Fibroblast of skin of scalp (primary cell): ENCODE results near the gene NIM1K.
"Not testable (repeated sequence)": the region's sequence is repeated elsewhere in the genome, so short reads cannot be mapped to it uniquely, and the experiment has no call there.

Experiments used
- DNase-seq: peaks from one replicate; pipeline ENCODE4 v3.0.0-alpha.2; 2013

The NIM1K gene

GRCh38 chr5:43230707-43231106 is 38.7 kb downstream of the NIM1K start:
- no peak for DNase-seq

DNA sequence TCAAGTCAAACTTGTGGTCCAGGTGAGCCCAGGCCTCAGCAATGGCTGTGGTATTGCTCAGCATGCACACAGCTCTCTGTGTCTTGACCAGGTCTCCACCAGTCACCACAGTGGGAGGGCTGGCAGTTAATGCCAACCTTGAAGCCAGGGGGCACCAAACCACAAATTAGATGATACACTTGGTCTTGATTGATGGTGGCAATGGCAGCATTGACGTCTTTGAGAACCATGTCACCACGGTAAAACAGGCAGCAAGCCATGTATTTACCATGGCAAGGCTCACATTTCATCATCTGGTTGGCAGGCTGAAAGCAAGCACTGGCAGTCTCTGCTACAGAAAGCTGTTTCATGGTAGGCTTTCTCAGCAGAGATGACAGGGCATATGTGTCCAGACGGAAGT is 40.0 kb downstream of the NIM1K start:
- DNase-seq, result no peak

DNA sequence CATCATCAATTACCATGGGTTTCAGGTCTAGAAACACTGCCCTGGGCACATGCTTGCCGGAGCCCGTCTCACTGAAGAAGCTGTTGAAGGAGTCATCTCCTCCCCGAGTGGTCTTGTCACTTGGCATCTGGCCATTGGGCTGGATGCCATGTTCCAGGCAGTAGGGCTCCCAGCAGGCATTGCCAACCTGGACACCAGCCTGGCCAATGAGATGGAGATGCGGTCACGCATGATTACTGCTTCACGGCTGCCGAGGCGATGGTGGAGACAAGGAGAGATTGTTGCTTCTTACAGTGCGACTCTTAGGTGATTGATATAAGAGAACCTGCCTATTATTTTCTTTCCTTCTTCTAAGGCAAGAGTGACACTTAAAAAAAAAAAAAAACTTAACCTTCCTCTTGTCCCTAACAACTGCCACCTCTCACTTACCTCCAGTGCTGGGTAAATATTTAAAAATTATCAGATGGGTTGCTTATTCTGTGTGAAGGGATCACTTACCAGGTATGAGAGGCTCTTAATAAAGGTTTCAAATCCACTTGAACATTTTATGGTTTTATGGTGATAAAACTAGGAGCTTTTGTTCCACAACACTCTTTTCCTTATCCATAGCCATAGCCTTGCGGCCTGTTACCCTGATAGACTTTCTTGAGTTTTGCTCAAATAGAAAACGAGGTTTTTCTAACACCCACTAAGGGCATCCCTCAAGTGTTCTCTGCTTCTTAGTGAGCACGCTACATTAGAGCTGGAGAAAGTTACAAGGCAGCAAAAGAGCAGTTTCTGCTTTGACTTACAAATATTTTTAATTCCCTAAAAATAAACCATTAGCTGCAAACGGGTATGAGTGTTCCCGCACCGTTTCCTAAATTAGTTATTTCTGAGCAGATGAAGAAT is 41.2 kb downstream of the NIM1K start:
- DNase-seq, result no peak

DNA sequence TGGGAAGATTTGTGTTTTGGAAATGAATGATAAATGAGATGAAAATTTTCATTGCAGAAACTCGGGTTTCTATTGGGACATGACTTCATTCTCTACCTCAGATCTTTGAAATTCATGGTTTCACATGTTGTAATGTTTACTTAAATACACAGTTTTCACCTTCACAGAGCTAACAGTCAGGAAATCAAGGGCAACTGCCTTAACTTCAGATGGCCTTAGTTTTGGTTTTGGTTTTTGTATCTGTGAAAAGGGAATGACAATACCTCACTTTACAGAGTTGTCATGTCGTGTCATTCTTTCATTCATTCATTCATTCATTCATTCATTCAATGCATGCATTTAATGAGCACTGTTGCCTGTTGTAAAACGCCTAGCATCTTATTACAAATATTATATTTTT is 41.9 kb downstream of the NIM1K start:
- DNase-seq, result no peak

GRCh38 chr5:43236653-43237355 is 44.8 kb downstream of the NIM1K start:
- DNase-seq, result no peak

GRCh38 chr5:43242196-43242595 is 50.2 kb downstream of the NIM1K start:
- no peak for DNase-seq

DNA sequence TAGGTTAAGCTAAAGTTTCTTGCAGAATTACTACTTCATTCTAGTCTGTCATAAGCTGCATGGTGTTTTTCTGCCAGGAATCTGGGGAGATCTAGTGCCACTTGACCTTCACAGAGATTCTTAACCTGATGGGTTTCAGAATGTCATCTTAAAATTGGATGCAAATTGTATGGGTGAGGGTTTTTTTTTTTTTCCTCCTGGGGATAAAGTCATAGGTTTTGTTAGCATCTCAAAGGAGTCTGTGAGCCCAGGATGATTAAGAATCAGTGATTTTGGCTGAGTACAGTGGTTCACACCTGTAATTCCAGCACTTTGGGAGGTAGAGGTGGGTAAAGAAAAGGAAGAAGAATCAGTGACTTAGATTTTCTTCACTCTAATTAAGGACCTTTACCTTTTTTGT is 51.2 kb downstream of the NIM1K start:
- no peak for DNase-seq

DNA sequence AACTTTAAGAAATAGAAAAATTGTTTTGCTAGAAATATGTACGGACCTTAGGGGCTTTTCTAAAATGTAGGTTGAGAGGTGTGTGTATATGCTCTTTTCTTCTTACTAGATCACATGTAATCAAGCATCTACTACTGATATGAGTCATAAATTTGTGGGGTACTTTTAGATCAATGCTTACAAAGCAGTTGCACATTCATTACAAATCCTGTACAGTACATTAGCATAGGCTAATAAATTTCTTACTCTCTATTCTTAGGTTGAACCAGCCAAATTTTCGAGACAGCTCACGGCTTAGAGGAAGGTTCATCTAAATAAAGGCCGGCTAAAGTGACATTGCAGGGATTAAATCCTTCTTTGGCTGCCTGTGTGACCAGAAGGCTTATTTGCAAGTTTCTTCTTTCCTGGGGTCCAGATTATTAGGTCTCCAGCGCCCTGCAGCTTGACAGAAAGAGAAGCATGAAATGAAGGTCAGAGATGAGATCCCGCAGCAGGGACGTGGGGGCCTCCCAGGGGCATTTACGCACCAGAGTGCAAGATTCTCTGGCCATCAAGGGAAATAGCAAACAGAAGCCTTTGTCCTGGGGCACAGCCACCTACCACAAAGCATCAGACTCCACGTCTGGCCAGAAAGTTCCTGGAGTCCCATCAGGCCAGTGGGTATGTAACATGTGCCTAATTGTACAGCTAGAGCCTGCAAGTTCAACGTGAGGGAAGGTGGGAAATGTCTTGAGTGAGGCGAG is 53.0 kb downstream of the NIM1K start:
- DNase-seq, result no peak

GRCh38 chr5:43245724-43246385 is 53.8 kb downstream of the NIM1K start:
- DNase-seq, result no peak

- no peak for DNase-seq
These were observed 59.7 kb downstream of the NIM1K start for GRCh38 chr5:43251754-43252153.

- DNase-seq, result no peak
These were observed 63.7 kb downstream of the NIM1K start for GRCh38 chr5:43255704-43256103.

DNA sequence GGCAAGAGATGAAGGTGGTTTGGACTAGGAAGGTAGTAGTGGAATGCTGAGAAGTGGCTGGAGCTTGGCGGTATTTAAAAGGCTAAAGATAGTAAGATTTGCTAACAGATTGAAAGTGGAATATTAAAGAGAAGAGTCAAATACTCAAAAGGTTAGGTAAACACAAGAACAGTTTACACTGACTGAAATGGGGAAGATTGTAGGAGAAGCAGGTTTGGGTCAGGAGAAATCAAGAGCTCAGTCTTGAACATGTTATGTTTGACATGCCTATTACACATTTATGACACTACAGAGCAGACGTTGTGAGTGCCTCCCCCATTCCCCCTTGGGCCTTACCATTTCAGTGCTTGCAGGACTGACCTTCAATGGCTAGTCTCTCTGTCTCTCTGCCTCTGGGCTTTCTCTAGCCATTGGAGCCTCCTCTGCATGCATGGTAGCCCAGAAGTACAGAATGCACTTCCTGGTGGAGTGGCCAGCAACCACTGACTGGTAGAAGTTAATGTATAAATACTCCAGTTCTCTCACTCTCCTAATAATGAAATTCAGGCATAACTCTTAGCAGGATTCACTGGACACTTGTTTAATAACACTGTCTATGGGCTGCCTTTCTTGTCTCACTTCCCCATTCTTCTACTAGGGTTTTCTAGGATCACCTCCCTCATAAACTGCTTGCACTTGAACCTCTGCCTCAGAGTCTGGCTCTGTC is 64.4 kb downstream of the NIM1K start:
- no peak for DNase-seq

- DNase-seq, result no peak
These were observed 66.1 kb downstream of the NIM1K start for GRCh38 chr5:43258116-43258515.

- DNase-seq, result not testable (repeated sequence)
These were observed 70.2 kb downstream of the NIM1K start for GRCh38 chr5:43262269-43262668.

DNA sequence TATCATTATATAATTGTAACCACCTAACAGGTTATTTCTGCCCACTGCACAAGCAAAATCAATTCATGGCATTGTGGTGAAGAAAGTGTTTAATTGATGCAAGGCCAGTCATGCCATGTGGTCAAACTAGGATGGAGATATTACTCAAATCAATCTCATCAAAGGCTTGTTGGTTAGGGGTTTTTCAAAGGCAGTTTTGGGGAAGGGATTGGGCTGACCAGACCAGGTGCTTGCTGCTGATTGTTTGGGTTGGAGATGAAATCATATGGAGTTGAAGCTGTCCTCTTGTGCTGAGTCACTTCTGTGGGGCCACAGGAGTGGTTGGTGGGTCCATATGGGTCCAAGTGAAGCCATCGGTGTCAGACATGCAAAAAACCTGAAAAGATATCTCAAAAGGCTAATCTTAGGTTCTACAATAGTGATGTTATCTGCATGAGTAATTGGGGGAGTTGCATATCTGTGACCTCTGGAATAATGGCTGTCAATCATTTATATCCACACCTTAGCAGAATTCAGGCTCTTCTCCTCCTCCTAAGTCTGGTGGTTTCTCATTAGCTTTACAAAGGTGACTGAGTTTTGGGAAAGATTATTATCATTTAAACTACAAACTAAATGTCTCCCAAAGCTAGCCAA is 76.3 kb downstream of the NIM1K start:
- DNase-seq, result no peak

- DNase-seq, result no peak
These were observed 78.6 kb downstream of the NIM1K start for GRCh38 chr5:43270645-43271044.

- no peak for DNase-seq
These were observed 81.5 kb downstream of the NIM1K start for GRCh38 chr5:43273552-43273951.

- no peak for DNase-seq
These were observed 82.5 kb downstream of the NIM1K start for GRCh38 chr5:43274435-43275114.

GRCh38 chr5:43275391-43275790 is 83.4 kb downstream of the NIM1K start:
- DNase-seq, result no peak

DNA sequence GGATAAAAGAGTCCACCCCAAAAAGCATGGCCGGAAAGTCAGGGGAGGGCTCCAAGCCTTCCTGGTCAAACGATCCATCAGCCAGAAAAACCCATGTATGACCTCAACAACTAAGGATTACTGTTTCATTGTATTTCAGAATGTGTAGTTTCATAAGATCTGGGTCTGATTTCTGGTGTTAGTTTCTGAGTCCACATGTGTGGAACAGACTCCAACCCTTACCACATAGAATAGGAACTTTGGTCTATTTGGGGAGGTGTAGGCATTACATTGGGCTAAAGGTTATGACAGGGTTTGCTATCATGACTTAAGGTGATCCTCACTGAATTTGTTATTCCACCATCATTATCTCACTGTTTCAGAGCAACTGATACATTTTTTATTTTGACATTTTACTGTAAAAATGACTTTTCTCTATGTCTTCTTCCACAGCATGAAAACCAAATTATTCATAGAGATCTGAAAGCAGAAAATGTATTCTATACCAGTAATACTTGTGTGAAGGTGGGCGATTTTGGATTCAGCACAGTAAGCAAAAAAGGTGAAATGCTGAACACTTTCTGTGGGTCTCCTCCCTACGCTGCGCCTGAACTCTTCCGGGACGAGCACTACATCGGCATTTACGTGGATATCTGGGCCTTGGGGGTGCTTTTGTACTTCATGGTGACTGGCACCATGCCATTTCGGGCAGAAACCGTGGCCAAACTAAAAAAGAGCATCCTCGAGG is 87.7 kb downstream of the NIM1K start:
- DNase-seq, result no peak
